ENCODE data around the gene POLR3GL. TPM values are rescaled to one million over a fixed set of nuclear protein-coding genes. Genes with fewer than 3 reads are reported as not detected.
A peak's percentile ranks its signal among the peaks of the same experiment; 100 is the strongest.
"Not testable (repeated sequence)": the region's sequence is repeated elsewhere in the genome, so short reads cannot be mapped to it uniquely, and the experiment has no call there.

The POLR3GL gene, protein sequence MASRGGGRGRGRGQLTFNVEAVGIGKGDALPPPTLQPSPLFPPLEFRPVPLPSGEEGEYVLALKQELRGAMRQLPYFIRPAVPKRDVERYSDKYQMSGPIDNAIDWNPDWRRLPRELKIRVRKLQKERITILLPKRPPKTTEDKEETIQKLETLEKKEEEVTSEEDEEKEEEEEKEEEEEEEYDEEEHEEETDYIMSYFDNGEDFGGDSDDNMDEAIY
- 36.0 and 37.3 TPM in 2 replicates for total RNA-seq
- polyA plus RNA-seq (2012) = 60.7 TPM

DNA sequence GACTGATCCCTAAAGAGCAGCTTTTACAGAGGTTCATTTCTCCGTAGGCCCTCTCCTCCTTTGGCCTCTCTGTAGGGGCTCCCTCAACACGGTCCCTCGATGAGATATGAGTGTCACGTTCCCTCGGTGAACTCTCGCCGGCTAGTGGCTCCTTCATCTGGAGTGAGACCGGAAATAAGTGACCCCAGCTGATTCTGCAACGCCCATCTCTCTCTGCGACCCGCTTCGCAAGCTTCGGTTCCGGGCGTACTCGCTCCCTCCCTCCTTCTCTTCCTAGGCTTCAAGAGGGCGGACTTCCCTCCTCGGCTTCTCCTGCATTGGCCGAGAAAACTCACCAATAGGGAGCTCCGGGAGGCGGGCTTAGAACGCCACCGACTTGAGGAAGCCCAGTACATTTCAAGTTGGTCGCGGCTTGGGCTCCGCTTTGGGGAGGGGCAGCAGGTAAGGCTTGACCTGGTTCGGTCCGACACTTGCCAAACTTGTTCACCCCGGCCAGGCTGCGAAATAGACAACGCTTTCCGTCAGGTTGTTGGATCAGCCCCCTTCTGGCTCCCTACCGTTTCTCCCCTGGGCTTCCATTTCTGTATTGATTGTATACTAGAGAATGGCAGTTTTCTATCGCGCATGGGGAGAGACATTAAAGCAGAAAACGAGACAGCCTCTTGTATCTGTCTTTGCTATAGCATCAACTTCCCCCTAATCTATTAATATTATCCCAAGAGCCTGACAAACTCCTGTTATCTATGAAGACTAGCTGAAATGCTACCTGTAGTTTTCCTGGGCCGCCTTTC, at the start of gene POLR3GL, which contains the start of gene ANKRD34A:
Gene POLR3GL, plus strand, starts transcription at position 363 of the 791 bp plus-strand sequence. CDS start 10,176 bp downstream, outside the sequence.
Gene ANKRD34A, minus strand, starts transcription at position 248 of the 791 bp plus-strand sequence. CDS start 2,816 bp downstream, outside the sequence.
- peak; percentile 98 for DNase-seq (ENCODE audit: low read depth)

DNA sequence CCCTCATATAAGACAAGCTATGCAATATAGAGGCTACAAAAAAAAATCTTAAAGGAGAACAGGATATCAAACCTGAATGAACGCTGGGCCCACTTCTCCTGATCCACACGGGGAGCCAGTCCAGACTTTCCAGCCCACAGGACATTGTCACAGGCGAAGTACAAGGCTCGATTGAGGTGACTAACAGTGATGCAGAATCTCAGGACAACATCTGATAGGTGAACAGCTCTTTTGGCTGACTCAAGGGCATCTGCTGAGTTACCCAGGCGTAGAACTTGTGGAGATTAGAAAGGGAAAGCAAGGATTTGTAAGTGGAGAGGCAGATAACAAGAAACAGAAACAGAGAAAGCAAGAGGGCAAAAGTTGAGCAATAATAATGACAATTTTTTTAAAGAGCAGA, 47.7 kb upstream of the POLR3GL start:
- no peak for DNase-seq (ENCODE audit: low read depth)

DNA sequence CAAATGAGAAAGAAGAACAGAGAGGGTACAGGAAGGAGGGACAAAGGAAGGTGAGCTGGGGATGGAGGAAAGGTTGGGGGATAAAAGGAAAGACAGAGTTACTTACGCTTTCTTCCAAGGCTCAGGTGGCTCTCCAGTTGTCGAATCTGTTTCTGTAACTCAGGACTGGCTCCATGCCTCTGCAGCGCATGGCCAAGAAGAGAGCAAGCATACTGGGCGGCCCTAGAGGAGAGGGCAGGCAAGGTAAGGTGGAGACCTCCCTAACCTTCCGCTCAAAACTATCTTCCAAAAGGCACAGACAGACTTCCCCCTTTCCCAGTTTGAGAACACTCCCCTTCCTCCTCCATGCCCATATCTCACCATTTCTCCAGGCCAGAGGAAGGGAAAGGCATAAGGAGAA, 46.9 kb upstream of the POLR3GL start:
- no peak for DNase-seq (ENCODE audit: low read depth)

DNA sequence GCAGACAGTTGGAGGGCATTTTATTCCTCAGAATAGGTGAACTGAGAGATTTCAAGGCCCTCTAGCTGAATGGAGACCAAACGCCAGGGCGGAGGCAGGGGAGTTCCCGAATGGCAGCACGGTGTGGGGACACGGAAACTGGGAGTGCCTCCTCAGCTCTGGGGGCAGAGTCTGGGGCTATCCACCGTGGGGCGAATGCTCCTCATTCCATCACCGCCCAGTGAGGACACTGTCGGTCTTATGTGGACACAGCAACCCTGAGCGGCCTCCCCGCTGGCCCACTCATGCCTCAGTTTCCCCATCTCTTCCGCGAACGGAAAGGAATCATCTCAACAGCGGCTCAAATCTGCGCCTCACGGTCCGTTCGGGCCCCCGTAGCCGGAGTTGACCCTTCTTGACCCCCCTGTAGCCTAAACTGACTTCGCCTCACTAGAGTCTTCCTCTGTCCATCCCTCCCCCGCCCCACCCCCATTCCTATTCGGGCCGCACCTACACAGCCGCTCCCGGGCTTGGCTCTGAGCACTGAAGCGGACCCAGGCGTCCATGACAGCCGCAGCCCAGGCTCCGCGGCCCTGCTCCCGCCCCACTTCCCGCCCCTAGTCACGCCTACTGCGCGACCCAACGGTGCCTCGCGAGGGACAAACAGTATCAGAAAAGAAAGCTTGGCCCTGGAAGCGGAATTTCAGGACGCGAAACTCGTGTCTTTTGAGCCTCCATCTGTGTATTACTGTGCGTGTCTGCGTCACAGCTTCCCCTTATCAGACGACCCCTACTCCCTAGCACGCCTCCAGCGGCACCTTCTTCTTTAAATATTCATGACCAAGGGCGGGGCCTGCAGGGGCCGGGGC, 46.1 kb upstream of the POLR3GL start, which contains the start of gene PEX11B:
Gene PEX11B, minus strand, starts transcription at position 574 of the 848 bp plus-strand sequence. Its CDS starts 29 bp downstream, at position 545.
- peak; percentile 92 for DNase-seq (ENCODE audit: low read depth)

DNA sequence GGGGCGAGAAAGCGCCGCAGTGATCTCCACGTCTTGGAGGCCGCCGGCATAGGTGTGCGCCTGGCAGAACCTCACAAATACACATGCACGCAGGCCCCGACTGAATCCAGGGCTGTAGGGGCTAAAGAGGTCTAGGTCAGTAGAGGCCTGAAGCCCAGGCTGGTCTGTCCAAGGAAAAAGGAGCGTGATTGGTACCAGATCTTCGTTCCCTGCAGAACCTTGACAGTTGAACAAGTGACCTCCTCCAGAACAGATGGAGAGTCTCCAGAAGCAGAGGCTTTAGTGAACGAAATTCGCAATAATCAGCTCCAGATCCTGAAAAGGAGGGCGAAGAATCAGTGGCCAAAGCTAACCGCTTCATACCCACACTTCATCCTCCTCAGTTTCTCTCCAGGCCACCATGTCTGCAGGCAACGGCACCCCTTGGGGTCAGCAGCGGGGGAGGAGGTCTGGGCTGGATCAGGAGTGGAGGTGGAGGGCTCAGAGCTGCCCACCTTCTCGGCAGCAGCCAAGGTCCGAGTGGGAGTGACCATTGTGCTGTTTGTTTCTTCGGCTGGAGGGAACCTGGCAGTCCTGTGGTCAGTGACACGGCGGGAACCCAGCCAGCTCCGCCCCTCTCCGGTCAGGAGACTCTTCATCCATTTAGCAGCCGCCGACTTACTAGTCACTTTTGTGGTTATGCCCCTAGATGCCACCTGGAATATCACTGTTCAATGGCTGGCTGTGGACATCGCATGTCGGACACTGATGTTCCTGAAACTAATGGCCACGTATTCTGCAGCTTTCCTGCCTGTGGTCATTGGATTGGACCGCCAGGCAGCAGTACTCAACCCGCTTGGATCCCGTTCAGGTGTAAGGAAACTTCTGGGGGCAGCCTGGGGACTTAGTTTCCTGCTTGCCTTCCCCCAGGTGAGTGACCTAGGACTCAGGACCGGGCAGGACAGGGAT, 45.2 kb upstream of the POLR3GL start:
- DNase-seq (ENCODE audit: low read depth) = peak; percentile 57

DNA sequence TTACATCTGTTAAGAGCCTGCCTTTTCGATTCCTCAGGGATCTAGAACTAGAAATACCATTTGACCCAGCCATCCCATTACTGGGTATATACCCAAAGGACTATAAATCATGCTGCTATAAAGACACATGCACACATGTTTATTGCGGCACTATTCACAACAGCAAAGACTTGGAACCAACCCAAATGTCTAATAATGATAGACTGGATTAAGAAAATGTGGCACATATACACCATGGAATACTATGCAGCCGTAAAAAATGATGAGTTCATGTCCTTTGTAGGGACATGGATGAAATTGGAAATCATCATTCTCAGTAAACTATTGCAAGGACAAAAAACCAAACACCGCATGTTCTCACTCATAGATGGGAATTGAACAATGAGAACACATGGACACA, 44.2 kb upstream of the POLR3GL start:
- DNase-seq (ENCODE audit: low read depth) = not testable (repeated sequence)

DNA sequence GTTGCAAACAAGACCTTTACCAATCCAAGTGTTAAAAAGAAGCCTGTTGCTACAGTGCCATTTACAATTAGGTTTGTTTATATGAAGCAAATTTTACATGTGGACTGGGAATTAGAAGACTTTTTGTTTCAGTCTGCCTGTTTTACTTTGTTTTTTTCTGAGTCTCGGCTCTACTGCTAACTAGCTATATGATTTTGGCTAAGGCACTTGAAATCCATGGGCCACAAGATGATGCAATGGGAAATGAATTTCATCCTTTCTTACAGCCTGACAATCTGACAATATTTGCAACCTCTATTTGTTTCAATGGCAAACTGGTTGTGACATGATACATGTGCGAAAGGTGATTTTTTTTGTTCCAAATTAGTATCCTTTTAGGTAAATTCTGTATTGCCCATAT, 42.2 kb upstream of the POLR3GL start:
- DNase-seq (ENCODE audit: low read depth) = no peak

DNA sequence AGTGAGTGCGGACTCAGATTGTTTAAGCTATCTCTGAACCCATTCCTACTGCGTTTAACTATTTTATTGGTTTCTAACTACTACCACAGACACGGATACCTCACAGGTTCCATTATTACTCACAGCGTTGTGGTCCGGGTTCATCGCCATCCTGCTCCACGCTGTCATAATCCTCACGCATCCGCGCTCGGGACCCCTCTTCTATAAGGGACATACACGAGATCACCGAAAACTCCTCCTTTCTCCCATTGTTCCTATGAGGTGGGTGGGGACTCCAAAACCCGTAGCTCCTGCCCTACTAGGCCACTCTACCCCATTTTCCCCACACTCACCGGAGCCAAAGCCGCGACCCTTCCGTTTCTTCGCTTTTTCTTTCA, 37.8 kb upstream of the POLR3GL start:
- no peak for DNase-seq (ENCODE audit: low read depth)

DNA sequence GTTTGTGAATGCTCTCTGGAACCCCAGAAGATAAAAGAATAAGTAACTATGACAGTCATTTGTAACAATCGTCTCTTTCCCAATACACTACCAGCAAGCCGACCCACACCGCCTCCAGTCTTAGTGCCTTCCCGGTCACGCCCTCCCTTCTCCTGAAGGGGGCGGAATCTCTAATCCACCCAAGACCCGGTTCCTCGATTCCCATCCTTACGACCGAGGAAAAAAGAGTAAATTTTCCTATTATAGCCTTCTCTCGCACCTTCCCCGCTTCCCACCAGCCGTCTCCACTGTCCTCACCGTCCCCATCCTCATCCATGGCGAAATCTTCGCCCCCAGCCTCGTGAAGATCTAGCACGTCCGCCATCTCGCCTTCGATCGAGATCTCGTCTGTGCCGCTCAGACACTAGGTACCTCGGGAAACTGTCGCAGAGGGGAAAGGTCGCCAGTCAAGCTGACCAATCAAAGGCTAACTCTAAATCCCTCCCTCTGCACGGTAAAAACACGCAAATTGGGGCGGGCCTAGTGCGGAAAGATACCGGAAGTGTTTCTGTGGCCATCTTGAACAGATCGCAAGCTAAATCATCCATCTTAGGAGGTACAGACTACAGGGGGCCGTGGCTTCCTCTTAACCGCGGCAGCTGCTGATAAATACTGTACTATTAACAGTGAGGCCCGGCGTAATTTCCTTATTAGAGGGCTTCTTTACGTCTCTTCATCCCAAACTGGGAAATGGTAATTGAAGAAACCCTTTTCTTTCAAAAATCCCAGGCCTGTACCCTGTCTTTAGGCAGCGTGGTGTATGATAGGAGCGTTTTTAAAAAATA, 37.2 kb upstream of the POLR3GL start, which contains the start of gene RBM8A:
Gene RBM8A, minus strand, starts transcription at position 422 of the 824 bp plus-strand sequence. Its CDS starts 58 bp downstream, at position 364.
- DNase-seq (ENCODE audit: low read depth) = peak; percentile 99

DNA sequence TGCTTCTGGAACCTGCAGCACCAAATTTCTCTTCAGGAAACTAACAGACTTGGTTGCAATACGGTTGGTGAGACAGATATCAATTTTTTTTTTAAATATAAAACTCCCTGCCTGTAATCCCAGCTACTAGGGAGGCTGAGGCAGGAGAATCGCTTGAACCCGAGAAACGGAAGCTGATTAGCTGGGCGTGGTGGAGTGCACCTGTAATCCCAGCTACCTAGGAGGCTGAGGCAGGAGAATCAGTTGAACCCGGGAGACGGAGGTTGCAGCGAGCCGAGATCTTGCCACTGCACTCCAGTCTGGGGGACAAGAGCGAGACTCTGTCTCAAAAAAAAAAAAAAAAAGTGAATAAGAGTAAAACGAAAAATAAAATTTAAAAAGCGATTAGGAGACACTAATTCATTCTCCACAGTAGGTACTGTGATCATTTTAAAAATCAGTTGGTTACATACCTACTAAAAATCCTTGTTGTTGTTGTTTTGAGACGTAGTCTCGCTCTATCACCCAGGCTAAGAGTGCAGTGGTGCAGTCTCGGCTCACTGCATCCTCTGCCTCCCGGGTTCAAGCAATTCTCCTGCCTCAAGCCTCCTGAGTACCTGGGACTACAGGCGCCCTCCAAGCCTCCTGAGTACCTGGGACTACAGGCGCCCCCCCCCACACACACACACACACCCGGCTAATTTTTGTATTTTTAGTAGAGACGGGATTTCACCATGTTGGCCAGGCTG, 36.4 kb upstream of the POLR3GL start:
- DNase-seq (ENCODE audit: low read depth) = no peak

DNA sequence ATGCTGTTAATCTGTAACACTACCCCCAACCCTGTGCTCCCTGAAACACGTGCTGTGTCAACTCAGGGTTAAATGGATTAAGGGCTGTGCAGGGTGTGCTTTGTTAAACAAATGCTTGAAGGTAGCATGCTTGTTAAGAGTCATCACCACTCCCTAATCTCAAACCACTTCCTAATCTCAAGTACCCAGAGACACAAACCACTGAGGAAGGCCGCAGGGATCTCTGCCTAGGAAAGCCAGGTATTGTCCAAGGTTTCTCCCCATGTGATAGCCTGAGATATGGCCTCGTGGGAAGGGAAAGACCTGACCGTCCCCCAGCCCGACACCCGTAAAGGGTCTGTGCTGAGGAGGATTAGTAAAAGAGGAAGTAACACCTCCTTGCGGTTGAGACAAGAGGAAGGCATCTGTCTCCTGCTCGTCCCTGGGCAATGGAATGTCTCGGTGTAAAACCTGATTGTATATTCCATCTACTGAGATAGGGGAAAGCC, 31.9 kb upstream of the POLR3GL start:
- not testable (repeated sequence) for DNase-seq (ENCODE audit: low read depth)

DNA sequence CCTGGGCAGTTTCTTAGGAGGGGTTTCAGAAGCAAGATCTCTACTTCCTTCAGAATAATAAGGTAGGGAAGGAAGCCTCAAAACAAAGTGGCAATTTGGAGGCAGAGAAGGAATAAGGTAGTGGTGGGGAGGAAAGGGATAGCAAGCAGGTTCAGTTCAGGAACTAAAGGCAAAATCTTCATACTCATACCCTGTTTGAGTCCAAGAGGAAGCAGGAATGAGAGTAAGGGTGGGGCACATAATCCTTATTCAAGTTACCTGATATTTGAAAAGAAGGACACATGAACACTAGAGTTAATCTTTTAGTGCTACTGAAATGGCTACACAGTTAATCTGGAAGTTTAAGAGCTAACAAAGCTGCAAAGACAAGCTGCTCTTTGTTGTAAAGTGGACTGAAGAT, 28.8 kb upstream of the POLR3GL start:
- no peak for DNase-seq (ENCODE audit: low read depth)

DNA sequence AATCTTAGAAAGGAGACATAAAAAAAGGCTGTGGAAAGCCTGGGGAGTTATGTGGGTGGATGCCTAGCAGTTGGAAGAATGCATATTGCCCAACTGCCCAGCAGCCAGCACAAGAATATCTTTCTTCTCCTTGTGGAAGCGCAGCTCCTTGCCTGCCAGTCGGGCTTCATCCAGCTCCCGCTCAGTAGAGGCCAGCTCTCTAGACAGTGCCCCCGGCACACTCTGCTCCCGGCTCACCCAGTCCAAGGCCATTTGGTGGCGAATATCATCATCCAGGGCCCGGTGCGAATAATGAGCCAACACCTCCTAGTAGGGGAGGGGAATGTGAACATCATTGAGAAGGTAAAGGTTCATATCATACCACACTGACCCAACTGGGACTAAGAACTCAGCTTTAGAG, 28.2 kb upstream of the POLR3GL start:
- DNase-seq (ENCODE audit: low read depth) = no peak

DNA sequence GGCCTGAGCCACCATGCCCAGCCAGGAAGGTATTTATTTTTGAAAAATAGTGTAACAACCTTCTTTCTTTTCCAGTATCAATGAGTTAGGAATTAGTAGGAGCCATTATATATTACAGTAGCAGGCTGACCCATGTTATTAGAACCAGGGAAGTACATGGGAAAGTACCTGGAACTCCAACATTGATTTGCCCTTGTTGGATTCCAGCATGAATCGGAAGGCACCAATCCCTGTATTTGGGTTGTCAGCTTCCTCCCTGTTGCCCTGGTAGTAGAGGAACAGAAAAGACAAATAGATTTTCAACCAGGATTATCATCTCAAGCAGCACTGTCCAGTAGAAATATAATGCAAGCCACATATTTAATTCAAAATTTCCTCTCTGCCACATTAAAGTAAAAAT, 27.1 kb upstream of the POLR3GL start:
- DNase-seq (ENCODE audit: low read depth) = no peak

DNA sequence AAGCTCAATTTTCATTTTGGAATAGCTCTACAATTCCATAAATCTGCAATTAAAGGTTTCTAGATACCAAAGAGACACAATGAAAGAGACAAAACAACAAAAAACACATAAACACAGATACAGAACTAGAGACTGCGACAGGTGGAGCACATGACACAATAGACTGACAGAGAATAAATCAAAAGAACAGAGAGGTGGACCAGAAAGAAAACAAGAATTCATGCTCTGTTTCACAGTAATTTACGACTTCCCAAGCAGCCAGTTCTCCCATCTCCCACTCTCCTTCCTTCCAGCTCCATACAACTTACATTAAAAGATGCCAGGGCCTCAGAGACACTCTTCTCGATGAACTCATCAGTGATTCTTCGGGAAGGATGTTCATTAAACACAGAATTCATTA, 22.1 kb upstream of the POLR3GL start:
- no peak for DNase-seq (ENCODE audit: low read depth)

DNA sequence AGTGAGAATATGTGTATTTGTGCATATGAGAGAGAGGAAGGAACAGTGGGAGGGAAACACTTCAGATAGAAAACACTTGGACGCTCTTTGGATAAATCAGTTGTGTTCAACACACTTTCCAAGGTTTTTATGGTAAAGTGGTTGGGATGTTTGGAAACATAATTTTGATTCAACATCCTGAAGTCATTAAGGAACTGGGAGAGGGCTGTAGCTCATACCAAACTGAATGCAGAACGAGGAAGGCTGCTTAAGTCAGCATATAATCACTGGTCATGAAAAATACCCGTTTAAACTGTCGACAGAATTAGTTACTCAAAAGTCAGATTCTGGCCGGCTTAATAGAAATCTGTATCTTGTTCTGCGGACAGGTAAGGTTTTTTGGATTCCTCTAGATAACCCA, 21.6 kb upstream of the POLR3GL start:
- no peak for DNase-seq (ENCODE audit: low read depth)

DNA sequence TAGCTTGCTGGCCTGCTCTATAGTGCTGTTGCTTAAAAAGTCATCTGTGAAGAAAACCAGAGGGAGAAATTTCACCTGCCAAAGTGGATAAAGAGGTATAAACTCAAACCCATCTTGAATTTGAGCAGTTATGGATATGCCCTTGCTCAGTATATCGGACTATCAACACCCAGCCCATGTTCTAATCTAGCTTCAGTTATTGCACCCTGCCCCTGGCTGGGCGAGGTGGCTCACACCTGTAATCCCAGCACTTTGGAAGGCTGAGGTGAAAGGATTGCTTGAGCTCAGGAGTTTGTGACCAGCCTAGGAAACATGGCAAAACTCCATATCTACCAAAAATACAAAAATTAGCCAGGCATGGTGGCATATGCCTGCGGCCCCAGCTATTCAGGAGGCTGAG, 20.0 kb upstream of the POLR3GL start:
- DNase-seq (ENCODE audit: low read depth) = no peak

DNA sequence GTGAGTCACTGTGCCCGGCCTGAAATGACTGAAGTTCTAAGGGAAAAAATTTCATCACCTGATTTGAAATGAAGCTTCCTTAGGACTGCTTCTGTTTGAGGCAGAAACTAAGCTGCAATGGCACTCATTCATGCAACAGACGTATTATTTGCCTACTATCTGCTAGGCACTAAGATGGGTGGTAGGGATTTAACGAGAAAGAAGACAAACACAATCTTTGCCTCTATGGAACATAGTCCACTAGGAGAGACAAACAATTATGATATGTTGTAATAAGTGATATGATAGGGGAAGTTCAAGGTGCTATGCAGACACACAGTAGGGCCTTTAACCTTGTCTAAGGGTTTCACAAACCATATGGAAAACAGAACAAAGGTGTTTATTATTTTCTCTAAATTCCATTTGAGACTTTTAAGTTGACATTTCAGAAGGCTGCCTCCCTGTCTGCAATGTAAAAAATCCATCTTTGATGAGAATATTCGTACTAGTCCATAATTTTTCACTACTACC, 18.0 kb upstream of the POLR3GL start:
- no peak for DNase-seq (ENCODE audit: low read depth)
